ENCODE results near the gene GTF3A.

DNA sequence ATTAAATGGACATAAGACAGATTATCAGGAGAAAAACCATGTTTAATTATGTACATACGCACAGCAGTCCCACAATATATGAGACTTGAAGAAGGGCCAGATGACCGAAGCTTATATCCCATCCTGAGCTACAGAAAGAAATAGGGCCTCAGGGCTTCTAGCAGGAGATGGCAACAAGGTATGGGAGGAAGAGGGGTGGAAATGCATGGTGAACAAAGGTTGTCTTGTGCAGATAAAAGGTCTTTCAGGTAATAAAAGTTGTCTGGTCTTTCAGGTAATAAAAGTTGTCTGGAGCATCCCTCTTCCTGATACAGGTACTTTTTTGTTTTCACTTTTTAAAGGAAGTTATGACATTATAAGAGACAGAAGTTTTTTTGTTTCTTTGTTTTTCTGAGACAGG lies 15.4 kb upstream of the GTF3A start:
- TF ChIP-seq, protein P1, sequence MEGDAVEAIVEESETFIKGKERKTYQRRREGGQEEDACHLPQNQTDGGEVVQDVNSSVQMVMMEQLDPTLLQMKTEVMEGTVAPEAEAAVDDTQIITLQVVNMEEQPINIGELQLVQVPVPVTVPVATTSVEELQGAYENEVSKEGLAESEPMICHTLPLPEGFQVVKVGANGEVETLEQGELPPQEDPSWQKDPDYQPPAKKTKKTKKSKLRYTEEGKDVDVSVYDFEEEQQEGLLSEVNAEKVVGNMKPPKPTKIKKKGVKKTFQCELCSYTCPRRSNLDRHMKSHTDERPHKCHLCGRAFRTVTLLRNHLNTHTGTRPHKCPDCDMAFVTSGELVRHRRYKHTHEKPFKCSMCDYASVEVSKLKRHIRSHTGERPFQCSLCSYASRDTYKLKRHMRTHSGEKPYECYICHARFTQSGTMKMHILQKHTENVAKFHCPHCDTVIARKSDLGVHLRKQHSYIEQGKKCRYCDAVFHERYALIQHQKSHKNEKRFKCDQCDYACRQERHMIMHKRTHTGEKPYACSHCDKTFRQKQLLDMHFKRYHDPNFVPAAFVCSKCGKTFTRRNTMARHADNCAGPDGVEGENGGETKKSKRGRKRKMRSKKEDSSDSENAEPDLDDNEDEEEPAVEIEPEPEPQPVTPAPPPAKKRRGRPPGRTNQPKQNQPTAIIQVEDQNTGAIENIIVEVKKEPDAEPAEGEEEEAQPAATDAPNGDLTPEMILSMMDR (IDR thresholded peaks at IDR 0.05 in 2 of 3, conservative IDR thresholded peaks at IDR 0.05 in 1 of 3; ENCODE audit: borderline replicate concordance in 1 of 3, insufficient read depth in 1 of 3, low read depth in 2 of 3, low read length in 2 of 3): no peak
- TF ChIP-seq YY1 (IDR thresholded peaks at IDR 0.05; ENCODE audit: extremely low read depth, insufficient replicate concordance, low read depth, low read length) (no peak), EZH2 (IDR thresholded peaks at IDR 0.05) (no peak), TCF7L2 (IDR thresholded peaks at IDR 0.05; ENCODE audit: borderline replicate concordance, extremely low read depth, insufficient read depth, insufficient read length) (no peak), POLR2A (IDR thresholded peaks at IDR 0.05; ENCODE audit: borderline replicate concordance, extremely low read depth, insufficient read depth, insufficient read length) (no peak), POLR2AphosphoS5 (IDR thresholded peaks at IDR 0.05; ENCODE audit: low read depth, low read length) (no peak), SP1 (IDR thresholded peaks at IDR 0.05; ENCODE audit: low read depth) (no peak), JUND (IDR thresholded peaks at IDR 0.05) (no peak), CEBPB (IDR thresholded peaks at IDR 0.05; ENCODE audit: low read depth) (no peak), ATF3 (IDR thresholded peaks at IDR 0.05) (no peak), CBX3 (IDR thresholded peaks at IDR 0.05; ENCODE audit: low read depth) (no peak), SIN3A (IDR thresholded peaks at IDR 0.05; ENCODE audit: low read depth) (no peak), RAD21 (IDR thresholded peaks at IDR 0.05; ENCODE audit: low read depth) (no peak)
- TF ChIP-seq, protein P2, sequence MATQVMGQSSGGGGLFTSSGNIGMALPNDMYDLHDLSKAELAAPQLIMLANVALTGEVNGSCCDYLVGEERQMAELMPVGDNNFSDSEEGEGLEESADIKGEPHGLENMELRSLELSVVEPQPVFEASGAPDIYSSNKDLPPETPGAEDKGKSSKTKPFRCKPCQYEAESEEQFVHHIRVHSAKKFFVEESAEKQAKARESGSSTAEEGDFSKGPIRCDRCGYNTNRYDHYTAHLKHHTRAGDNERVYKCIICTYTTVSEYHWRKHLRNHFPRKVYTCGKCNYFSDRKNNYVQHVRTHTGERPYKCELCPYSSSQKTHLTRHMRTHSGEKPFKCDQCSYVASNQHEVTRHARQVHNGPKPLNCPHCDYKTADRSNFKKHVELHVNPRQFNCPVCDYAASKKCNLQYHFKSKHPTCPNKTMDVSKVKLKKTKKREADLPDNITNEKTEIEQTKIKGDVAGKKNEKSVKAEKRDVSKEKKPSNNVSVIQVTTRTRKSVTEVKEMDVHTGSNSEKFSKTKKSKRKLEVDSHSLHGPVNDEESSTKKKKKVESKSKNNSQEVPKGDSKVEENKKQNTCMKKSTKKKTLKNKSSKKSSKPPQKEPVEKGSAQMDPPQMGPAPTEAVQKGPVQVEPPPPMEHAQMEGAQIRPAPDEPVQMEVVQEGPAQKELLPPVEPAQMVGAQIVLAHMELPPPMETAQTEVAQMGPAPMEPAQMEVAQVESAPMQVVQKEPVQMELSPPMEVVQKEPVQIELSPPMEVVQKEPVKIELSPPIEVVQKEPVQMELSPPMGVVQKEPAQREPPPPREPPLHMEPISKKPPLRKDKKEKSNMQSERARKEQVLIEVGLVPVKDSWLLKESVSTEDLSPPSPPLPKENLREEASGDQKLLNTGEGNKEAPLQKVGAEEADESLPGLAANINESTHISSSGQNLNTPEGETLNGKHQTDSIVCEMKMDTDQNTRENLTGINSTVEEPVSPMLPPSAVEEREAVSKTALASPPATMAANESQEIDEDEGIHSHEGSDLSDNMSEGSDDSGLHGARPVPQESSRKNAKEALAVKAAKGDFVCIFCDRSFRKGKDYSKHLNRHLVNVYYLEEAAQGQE (IDR thresholded peaks at IDR 0.05; ENCODE audit: low read depth): no peak

All from HCT116 (cell line).